Urothelium cell line (cell line): Measurements from ENCODE around the gene PLA2G6.

Experiments used
- DNase-seq: peaks from one replicate; pipeline ENCODE4 v3.0.0; 2011; ENCODE audit warnings: low spot score, mixed read lengths
- FAIRE-seq: peaks from 2 replicates; lab custom pipeline; 2011; peaks lifted over from hg19 to GRCh38; lab: Jason Lieb, UNC

PLA2G6 gene, protein sequence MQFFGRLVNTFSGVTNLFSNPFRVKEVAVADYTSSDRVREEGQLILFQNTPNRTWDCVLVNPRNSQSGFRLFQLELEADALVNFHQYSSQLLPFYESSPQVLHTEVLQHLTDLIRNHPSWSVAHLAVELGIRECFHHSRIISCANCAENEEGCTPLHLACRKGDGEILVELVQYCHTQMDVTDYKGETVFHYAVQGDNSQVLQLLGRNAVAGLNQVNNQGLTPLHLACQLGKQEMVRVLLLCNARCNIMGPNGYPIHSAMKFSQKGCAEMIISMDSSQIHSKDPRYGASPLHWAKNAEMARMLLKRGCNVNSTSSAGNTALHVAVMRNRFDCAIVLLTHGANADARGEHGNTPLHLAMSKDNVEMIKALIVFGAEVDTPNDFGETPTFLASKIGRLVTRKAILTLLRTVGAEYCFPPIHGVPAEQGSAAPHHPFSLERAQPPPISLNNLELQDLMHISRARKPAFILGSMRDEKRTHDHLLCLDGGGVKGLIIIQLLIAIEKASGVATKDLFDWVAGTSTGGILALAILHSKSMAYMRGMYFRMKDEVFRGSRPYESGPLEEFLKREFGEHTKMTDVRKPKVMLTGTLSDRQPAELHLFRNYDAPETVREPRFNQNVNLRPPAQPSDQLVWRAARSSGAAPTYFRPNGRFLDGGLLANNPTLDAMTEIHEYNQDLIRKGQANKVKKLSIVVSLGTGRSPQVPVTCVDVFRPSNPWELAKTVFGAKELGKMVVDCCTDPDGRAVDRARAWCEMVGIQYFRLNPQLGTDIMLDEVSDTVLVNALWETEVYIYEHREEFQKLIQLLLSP

DNA sequence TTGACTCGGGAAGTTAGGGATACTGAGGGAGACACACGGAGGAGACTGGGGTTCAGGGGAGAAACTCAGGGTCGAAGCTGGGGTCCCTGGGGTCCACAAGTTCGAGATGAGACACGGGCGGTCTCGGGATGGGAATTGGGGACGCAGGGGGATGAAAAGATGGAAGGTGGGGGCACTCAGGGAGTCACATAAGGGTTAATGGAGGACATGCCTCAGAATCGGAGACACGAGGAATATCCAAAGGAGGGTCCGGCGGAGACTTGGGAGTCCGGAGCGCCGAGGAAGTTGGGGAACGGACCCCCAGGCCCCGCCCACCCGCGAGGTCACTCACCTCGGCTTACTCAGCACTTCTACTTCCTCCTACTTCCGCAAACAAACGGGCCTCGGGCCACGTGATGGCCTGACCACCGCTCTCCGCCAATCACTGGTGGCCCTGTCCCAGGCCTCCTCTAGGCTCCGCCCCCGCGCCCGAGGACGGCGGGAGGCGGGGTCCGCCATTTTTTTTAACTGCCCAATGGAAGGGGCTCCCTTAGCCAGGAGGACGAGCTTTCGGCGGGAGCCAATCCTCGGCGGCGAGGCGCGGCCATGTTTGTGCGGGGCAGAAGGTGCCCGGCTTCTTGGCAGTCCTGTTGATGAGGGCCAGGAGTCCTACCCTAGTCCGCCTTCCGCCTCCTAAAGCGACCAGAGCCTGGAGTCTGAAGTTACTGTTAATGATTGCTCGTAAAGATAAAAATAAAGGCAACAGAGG, at the start of gene PLA2G6:
Gene PLA2G6, minus strand, starts transcription at position 378 of the 748 bp plus-strand sequence. CDS start 12,404 bp downstream, outside the sequence.
- FAIRE-seq (peak; percentile 92), DNase-seq (peak; percentile 99)

DNA sequence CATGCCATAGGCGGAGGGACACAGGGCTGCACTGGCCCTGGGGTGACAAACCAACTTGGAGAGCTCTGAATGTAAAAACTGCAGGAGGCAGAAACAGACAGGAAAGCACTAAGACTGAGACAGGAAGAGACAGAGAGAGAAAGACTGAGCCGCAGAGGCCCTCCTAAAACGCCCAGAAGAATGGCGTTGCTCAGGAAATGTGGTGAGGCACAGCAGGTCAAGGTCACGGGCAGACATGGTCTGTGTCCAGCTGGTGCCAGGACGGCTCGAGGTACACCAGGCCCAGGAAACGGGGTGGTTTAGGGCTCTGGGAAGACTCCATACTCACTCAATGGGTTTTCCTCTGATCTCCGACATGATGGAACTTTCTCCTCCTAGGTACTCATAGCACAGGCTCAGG, 49.3 kb upstream of the PLA2G6 start:
- FAIRE-seq (no peak), DNase-seq (no peak)

DNA sequence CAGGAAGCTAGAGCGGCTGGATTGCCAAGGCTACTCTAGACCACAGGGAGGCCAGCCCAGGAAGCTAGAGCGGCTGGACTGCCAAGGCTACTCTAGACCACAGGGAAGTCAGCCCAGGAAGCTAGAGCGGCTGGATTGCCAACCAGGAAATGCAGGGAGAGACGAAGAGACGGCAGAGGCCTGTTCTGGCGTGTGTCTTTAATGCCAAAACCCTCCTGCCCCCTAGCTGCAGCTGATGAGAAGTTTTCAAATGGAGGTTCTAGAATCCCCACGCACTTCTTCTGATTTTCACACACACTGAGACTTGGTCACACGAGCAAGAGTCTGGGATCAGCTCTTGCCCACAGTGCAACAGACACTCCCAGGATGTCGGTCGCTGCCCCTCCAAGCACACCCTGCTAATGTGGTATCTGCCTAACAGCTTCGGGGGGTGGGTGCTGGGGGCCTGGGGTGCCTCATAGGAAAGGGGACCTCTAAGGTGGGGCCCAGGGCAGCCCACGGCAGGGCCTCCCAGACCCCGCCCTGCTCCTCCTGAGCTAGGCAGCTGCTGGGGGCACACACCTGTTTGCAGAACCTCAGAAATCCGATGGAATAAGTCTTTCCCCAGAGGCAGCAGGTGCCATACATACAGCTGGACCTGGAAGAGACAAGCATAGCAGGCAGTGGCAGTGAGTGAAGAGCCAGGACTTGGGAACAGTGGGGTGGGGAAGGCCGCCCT, 48.6 kb upstream of the PLA2G6 start:
- DNase-seq (no peak), FAIRE-seq (no peak)

DNA sequence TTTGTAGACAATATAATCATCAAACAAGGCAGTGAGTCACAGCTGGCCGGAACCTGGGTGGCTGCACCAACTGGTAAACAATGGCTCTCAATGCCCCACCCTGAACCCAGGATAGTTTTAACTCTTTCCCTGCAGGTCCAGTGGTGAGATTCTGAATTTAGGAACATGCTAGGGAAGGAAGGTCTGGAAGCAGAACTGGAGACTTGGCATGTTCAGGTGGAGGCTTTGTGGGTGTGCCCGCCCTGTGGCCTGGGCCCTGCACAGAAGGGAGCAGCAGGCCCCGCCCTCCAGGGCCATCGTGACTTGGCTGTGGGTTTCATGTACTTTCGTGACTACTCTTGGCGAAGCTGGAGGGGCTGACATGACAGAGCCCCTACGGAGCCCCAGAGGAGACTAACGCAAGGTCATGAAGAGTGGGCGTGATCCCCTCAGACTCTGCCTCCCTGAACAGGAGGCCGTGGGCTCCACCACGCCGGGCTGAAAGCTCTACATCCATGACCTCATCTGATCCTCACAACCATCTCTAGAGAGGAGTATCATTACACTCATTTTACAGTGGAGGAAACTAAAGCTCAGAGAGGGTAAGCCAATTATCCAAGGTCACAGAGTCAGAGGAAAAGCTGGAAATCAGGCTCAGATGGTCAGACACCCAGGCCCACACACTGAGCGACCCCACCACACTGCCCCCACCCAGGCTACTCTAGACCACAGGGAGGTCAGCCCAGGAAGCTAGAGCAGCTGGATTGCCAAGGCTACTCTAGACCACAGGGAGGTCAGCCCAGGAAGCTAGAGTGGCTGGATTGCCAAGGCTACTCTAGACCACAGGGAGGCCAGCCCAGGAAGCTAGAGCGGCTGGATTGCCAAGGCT, 47.5 kb upstream of the PLA2G6 start:
- no peak for FAIRE-seq
- peak; percentile 82 for DNase-seq

DNA sequence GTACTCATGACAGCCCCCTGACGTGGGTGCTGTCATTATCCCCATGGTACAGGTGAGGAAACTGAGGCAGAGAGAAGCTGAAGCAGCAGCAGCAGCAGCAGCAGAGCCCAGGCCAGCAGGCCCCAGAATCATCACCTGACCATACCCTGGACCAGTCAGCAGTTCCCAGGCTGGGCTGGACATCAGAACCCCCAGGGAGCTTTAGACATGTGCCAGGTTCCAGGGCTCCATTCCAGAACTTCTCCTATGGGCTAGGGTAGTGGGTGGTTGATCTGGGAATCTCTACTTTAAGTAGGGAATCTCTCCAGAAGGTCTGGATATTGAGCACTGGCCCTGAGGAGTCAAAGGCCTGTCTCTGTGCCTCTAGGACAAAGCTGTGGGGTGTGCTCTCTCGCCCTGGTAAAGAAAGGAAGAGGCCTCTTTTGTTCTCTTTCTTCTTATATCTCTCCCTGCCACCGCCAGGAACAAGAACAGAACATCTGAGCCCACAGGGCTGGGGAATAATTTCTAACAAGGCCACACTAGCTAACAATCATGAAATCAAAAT, 46.8 kb upstream of the PLA2G6 start:
- DNase-seq = no peak
- FAIRE-seq = no peak

DNA sequence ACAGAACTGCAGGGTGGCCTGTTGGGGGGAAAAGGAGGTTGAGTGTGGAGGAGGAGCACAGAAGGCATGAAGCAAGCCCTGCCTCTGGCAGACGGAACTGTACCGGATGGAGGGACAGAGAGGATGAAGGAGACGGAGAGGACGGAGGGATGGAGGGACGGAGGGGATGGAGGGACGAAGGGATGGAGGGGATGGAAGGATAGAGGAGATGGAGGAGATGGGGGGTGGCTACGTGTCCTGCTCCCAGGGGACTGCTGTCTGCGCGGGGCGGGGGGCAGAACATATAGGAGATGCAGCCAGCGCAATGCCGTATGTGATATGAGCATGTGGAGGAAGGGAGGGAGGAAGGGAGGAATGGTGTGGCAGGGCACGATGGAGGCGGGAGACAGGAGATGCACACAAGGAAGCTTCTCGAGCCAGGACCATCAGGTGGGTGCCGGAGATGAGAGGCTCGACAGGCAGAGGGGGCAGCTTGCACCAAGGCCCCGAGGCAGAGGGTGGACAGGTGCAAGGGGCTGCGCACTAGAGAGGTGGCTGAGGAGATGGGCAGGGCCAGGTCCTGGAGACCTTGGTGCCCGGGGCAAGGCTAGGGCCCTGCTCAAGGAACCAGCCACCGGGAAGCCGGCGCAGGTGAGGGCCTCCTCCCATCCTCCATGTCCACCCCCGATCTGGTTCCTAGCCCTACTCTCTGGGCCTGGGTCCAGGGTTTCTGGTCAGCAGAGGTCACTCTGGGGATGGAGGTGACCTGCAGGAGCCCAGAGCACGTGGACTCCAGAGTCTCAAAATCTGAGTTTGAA, 45.4 kb upstream of the PLA2G6 start:
- DNase-seq = no peak
- FAIRE-seq = peak; percentile 79

DNA sequence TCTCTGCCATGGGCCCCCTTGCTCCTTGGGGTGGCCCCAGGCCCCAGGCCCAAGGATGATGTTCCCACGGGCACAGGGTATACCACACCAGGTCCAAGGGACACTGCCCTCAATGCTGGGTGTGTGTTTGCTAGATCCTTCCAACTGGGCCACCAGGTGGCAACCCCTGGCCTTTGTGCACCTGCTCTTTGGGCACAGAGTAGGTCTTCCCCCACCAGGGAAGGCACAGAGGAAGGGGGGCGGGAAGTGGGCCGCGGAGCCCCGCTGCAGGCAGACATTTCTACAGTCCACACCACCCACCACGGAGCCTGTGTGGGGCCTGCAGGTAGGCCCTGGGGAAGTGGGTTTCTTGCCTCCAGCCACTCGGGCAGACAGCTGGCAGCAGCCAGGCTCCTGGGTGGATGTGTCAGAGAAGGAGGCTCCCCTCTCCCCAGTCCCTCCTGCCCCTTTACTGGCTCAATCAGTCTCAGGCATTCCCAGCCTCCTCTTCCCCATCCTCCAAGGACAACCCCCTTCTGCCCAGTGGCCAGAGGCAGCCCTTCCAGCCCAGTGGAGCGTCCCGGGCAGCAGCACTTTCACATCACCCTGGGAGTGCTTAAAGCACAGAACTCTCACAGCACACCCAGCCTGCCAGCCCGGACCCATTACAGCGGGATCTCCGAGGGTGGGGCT, 41.8 kb upstream of the PLA2G6 start:
- no peak for FAIRE-seq
- no peak for DNase-seq

DNA sequence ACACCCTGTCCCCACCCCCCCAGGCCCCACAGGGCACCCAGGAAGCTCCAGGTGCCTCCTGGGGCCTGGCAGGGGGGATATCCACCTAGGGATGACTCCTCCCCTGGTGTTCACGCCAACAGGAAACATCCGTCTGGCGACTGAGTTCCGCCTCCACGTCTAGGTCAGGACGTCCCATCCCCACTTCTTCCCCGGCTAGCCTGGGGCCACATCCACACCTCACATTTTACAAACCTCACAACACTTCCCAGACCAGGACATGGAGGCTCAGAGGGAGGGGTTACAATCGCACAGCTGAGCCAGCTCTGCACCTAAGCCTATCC, 41.1 kb upstream of the PLA2G6 start:
- no peak for FAIRE-seq
- no peak for DNase-seq

DNA sequence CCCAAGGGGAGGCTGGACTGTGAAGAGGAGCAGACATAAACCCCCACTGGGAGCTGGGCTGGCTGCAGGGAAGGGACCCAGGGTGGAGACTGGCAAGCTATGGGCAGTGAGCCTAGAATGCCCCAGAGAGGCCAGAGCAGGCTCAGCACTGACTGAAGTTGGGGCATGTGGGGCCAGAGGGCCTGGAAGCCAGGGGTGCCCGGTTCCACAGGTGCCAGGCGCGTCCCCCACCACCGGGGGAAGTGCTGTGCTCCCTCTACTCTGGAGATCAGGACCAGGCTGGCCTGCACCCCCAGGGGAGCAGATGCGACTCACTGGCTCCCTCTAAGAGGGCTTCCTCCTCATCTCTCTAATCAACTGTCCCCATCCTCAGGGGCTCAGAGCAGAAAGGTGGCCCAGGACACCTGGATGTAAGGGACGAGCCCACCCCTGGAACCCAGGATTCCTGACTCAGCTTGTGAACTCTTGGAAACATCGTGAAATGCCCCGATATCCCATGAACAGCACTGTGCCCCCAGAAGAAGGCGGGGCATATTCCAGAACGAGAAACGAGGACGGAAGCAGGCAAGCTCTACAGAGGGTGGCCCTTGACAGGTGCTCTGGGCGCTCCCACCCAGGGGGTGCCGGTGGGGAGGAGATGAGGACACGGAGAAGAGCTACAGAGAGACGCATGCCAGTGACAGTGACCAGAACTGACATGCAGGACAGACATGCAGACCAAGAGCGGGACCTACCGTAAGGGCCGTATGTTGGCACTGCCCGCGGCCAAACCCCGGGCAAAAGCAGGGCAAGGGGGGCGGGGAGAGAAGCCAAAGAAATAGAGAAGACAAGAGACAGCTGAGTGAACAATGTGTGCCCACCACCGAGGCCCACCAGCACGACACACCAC, 40.5 kb upstream of the PLA2G6 start:
- no peak for FAIRE-seq
- no peak for DNase-seq

DNA sequence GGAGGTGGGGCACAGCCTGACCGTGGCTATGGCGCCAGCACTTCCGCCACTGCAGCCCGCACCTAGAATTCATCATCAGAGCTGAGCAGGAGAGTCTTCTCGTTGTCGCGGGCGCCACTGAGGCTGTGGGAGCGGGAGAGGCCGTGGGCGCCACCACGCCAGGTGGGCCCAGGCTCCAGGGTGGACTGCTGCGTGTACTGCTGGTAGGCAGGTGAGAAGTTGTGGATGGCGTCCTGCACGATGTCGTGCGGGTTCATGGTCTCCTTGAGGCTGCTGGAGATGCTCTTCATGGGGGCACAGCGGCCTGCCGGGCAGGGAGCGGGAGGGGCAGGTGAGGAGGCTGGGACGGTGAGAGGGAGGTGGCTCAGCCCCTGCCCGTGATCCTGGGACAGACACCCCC, 39.8 kb upstream of the PLA2G6 start:
- peak; percentile 89 for FAIRE-seq
- no peak for DNase-seq

DNA sequence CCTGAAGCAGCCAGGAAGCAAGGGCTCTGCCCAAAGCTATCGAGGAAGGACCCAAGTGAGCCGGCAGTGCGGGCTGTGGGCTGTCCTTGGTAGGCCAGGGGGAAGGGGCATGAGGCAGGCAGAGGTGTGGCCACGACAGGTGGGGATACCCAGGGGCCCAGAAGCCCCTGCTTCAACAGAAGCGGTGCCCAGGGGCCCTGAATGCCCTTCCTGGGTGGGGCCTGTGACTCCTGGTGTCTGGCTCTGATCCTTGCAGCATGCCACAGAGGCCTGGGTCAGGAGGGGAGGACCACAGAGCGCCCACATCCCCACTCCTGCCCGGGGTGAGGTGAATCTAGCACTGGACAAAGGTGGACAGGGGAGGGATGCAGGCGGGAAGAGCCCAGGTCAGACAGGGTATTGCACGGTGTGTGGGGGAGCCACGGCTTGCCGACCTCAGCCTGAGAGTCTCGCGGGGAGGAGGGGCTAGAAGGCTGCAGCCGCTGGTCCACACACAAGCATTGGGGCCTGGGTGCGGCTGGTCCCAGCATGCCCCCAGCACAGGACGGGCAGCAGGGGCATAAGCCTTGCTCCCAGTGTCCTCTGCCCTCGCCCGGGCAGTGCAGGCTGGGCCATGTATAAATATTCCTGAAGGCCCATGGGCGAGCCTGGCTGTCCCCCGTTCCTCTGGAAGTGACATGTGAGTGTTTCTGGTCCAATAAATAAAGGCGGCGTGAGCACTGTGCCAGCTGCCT, 39.2 kb upstream of the PLA2G6 start:
- DNase-seq (no peak), FAIRE-seq (no peak)

DNA sequence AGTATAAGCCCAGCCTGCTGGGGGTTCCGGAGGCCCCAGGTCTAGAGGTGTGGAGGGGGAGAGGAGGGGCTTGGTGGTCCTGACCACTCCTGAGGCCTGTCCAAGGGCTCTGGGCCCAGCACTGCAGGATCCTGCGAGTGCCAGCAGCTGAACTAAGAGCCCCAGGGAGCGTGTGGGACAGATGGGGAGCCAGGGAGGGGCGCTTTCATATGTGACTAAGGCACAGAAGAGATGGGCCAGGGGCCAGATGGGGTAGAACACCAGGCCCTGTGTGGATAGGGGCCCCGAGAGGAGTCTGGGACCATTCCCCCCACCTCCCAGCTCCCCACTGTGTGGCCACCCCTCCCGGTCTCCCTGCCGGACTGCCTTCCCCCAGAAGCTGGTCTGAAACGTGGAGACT, 38.5 kb upstream of the PLA2G6 start:
- DNase-seq (no peak), FAIRE-seq (no peak)

DNA sequence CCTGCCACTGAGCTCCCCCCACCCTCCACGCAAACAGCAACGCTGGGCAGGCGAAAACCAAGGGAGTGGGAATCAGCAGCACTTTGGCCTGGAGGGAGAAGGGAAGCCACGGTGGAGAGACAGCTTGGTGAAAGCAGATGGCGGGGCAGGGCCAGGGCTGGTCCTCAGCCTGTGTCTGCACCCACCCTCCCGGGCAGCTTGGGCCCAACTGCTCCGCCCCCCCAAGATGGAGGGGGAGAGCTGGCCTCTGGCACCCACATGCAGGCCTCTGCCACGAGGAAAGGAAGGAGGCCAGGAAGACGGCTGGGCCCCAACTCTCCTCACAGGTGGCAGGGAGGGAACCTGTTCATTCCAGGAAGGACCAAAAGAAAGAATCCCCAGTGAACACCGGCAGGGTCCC, 38.0 kb upstream of the PLA2G6 start:
- DNase-seq (no peak), FAIRE-seq (peak; percentile 73)

DNA sequence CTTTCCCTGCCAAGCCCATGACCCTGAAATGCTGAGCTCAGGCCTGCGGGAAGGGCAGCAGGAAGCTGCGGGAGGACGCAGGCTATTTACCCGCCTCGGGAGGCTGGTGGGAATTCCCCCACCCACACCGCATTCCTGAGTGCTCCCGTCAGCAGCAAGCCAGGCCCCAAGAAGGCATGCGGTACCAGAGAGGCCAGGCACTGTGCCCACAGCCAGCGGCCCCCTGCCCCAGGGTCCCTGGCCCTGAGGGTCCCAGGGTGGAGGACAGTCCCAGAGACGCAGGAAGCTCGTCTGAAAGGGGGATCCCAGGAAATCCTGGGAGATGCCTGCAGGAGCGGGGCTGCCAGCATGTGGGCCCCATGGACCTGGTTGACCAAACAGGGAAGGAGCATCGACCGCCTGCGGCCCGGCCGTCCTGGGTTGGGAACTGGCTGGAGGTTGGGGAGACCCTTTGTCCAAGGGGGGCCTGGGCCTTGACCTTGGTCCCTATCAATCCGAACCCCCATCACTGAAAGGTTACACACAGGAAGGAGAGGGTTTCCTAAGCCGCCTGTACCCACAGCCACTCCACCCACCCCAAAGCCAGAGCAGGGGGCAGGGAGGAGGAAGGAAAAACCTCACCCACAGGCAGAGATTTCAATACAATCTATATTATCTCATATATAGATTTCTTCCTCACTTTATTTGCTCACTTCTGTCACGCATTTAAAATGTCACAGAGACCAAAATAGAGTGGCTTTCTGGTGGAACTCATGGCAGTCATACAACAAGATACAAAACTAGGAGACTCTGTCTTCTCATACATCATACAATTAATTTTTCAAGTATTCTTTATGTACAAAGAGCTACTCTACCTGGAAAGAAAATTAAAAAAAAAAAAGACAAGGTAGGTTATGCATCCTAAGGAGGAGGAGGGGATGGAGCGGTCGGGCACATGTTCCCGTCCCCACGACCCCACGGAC, 37.3 kb upstream of the PLA2G6 start:
- peak; percentile 97 for FAIRE-seq
- DNase-seq = peak; percentile 92
